Measurements from ENCODE around the gene SHANK1. TPM values are rescaled to one million over a fixed set of nuclear protein-coding genes. Genes with fewer than 3 reads are reported as not detected.

The SHANK1 gene
- total RNA-seq, 1 donor from 2014 or later, result 0.36 TPM

DNA sequence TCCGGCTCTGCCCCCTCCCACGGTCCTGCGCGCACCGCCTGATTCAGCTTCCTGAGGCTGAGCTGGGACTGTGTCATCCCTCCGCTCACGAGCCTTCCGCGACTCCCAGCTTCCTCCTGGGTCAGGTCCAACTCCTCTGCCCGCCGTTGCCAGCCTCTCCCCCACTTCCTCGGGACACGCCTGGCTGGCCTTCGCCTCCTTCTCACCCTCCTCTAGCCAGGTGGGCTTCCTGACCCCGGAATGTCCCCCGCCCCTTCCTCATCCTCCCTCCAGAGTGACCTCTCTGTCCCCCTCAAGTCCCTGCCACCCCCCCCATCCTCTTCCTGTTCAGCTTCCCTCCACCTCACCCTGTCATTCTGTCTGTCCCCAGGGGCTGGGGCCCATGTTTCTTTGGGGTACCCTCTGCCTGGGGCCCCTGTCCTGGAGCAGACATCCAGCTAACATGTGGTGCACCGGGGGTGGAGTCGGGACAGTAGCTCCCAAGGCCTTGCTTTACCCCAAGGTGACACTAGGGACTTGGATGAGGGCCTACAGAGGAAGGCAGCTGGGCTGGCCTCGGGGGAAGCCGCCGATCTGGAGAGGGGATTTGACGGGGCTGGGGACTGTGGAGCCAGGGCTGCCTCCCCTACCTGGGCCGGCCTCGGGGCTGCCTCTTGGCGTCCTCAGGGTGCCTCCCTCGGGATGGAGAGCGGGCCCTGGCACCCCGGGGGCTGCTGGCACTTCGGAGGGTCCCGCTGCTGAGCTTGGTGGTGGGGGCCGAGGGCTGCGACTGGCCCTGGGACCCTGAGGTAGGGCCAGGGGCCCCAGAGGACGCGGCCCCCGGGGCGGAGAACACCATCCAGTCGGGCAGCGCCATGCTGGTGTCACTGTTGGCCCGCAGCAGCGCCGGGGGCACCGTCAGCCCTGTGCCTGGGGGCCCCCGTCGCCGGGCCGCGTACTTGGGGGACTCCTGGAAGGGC is 16.5 kb downstream of the SHANK1 start:
- H3K36me3 Mint-ChIP-seq (ENCODE audit: insufficient read depth), result no peaks in the 10 kb centered on the region
- peaks cover 76% of the 10 kb centered on the region for H3K27me3 Mint-ChIP-seq
- DNase-seq (ENCODE audit: low spot score, unreplicated experiment), result no peak
- no peaks in the 10 kb centered on the region for H3K4me1 Mint-ChIP-seq (ENCODE audit: low read depth)
- H3K27ac Mint-ChIP-seq, result no peak overlapping the region
- H3K9me3 Mint-ChIP-seq (ENCODE audit: low read depth), result no peaks in the 10 kb centered on the region
- TF ChIP-seq CTCF (IDR thresholded peaks at IDR 0.05; ENCODE audit: unreplicated experiment), result no peak
- no peak overlapping the region for H3K4me3 Mint-ChIP-seq (ENCODE audit: low read depth)

GRCh38 chr19:50702158-50702870 is 17.3 kb downstream of the SHANK1 start:
- no peak for TF ChIP-seq CTCF (IDR thresholded peaks at IDR 0.05; ENCODE audit: unreplicated experiment)
- no peaks in the 10 kb centered on the region for H3K9me3 Mint-ChIP-seq (ENCODE audit: low read depth)
- no peaks in the 10 kb centered on the region for H3K36me3 Mint-ChIP-seq (ENCODE audit: insufficient read depth)
- no peaks in the 10 kb centered on the region for H3K4me1 Mint-ChIP-seq (ENCODE audit: low read depth)
- peaks cover 76% of the 10 kb centered on the region for H3K27me3 Mint-ChIP-seq
- no peak for DNase-seq (ENCODE audit: low spot score, unreplicated experiment)
- no peak overlapping the region for H3K4me3 Mint-ChIP-seq (ENCODE audit: low read depth)
- no peak overlapping the region for H3K27ac Mint-ChIP-seq

- no peaks in the 10 kb centered on the region for H3K36me3 Mint-ChIP-seq (ENCODE audit: insufficient read depth)
- TF ChIP-seq CTCF (IDR thresholded peaks at IDR 0.05; ENCODE audit: unreplicated experiment), result no peak
- no peak for DNase-seq (ENCODE audit: low spot score, unreplicated experiment)
- no peak overlapping the region for H3K4me3 Mint-ChIP-seq (ENCODE audit: low read depth)
- H3K9me3 Mint-ChIP-seq (ENCODE audit: low read depth), result no peaks in the 10 kb centered on the region
- H3K27ac Mint-ChIP-seq, result no peak overlapping the region
- no peaks in the 10 kb centered on the region for H3K4me1 Mint-ChIP-seq (ENCODE audit: low read depth)
- H3K27me3 Mint-ChIP-seq, result peaks cover 78% of the 10 kb centered on the region
These were observed 18.1 kb downstream of the SHANK1 start for GRCh38 chr19:50701367-50701985.

DNA sequence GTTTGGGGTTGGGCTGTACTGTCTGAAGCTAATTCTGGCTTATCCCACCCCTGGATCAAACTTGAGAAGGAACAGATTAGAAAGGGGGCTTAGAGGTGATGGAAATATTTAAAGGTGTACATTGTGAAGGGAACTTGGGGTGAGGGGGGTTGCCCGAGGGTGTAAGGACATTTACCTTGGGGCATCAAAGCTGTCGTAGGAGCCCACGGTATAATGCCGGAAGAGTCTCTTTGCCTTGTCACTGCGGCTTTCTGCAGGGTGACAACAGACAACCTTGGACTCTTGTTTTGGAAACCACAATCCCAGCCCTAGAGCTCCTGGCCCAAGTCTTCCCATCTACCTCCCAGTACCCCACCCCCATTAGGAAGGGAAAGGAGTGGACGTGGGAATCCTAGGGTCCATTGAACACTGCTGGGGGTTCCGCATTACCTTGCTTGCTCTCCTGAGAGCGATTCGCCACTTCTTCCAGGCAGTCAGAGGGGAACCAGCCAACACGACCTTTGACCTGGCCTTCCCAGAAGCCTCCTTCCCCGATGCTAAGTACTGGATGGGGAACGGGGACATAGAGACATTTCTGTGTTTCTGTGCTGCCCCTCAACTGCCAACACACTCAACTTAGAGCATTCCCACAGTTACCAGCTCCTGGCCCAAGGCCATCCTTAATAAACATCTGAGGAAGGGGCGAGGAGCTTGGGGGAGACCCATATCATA is 22.0 kb downstream of the SHANK1 start:
- H3K4me1 Mint-ChIP-seq (ENCODE audit: low read depth), result no peaks in the 10 kb centered on the region
- H3K4me3 Mint-ChIP-seq (ENCODE audit: low read depth), result no peak overlapping the region
- peaks cover 83% of the 10 kb centered on the region for H3K27me3 Mint-ChIP-seq
- no peak overlapping the region for H3K27ac Mint-ChIP-seq
- DNase-seq (ENCODE audit: low spot score, unreplicated experiment), result no peak
- no peak for TF ChIP-seq CTCF (IDR thresholded peaks at IDR 0.05; ENCODE audit: unreplicated experiment)
- H3K9me3 Mint-ChIP-seq (ENCODE audit: low read depth), result no peaks in the 10 kb centered on the region
- no peaks in the 10 kb centered on the region for H3K36me3 Mint-ChIP-seq (ENCODE audit: insufficient read depth)

DNA sequence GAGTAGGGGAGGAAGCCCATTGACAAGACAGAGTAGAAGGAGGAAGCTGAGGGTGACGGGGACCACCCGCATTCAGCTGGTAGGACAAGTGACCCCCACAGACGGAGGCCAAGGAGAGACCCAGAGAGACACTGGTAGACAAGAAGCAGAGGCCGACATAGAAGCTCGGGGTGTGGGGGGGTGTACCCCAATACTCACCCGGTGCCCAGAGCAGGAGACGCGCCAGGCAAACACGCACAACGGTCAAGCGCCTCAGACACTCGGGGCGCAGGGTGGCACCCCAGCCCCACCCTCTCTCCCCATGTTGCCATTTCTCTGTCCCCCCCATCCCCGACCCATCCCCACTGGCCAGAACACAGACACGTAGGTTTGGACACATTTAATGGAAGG is 23.5 kb downstream of the SHANK1 start:
- Mint-ChIP-seq H3K4me3 (ENCODE audit: low read depth) (no peak overlapping the region), H3K9me3 (ENCODE audit: low read depth) (no peaks in the 10 kb centered on the region), H3K27me3 (peaks cover 87% of the 10 kb centered on the region), H3K36me3 (ENCODE audit: insufficient read depth) (no peaks in the 10 kb centered on the region), H3K27ac (no peak overlapping the region), H3K4me1 (ENCODE audit: low read depth) (no peaks in the 10 kb centered on the region)
- no peak for DNase-seq (ENCODE audit: low spot score, unreplicated experiment)
- no peak for TF ChIP-seq CTCF (IDR thresholded peaks at IDR 0.05; ENCODE audit: unreplicated experiment)
